Upper lobe of left lung (tissue), 4 donors: Measurements from ENCODE around the gene KCNH8.

ENCODE experiments used
- EP300 ChIP-seq, 4 donors: sonication (generic); formaldehyde crosslinking; IDR thresholded peaks; one replicate each; pipeline ENCODE4 v1.5.1; 2017; ENCODE audit warnings: antibody characterized with exemption in 4 of 4, control low read depth in 2 of 4
- TF ChIP-seq, protein P1 (sequence below), 6 experiments: fragments of 450-650 bp in 4 of 6; fragments of 200-600 bp in 2 of 6; sonication (generic) in 2 of 6; IDR thresholded peaks; one replicate each; pipeline ENCODE4 v1.5.1; 2016 to 2019; ENCODE audit warnings: antibody characterized with exemption in 6 of 6

DNA sequence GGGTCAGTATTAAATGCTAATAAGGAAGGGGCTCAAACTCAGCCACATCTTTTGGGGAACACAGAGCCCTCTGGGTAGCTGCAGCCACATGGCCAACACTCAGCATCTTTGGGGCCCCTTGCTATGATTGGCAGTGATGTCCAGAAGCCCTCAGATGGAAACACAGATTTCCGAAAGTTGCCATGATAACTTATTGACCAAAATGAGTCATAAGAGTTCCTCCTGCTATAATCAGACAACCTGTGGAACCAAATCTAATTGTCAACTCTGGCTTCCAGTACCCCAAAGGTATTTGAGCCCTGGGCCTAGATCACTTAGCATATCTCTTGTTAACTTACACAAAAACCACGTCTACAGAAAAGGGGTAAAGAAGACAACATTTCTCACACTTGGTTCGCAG, 392.2 kb downstream of the KCNH8 start:
- no peak for TF ChIP-seq EP300 (IDR thresholded peaks at IDR 0.05)
- TF ChIP-seq, protein P1, sequence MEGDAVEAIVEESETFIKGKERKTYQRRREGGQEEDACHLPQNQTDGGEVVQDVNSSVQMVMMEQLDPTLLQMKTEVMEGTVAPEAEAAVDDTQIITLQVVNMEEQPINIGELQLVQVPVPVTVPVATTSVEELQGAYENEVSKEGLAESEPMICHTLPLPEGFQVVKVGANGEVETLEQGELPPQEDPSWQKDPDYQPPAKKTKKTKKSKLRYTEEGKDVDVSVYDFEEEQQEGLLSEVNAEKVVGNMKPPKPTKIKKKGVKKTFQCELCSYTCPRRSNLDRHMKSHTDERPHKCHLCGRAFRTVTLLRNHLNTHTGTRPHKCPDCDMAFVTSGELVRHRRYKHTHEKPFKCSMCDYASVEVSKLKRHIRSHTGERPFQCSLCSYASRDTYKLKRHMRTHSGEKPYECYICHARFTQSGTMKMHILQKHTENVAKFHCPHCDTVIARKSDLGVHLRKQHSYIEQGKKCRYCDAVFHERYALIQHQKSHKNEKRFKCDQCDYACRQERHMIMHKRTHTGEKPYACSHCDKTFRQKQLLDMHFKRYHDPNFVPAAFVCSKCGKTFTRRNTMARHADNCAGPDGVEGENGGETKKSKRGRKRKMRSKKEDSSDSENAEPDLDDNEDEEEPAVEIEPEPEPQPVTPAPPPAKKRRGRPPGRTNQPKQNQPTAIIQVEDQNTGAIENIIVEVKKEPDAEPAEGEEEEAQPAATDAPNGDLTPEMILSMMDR (IDR thresholded peaks at IDR 0.05): no peak
